SK-N-SH treated with all-trans-retinoic acid at 6 μM for 48 hours (cell line): ENCODE results near the gene BCL2L13.

Experiments
- CSDC2 ChIP-seq: fragments of 250-450 bp; sonication (Bioruptor Pico); IDR thresholded peaks from 2 replicates; pipeline ENCODE4 v1.5.0; 2020; ENCODE audit warnings: mild to moderate bottlenecking, moderate library complexity
- ISL1 ChIP-seq: fragments of 250-450 bp; sonication (Bioruptor Pico); IDR thresholded peaks from 2 replicates; pipeline ENCODE4 v2.1.2; 2022; ENCODE audit warnings: mild to moderate bottlenecking, moderate library complexity
- ZC3H10 ChIP-seq: fragments of 250-450 bp; sonication (Bioruptor Pico); IDR thresholded peaks from 2 replicates; pipeline ENCODE4 v1.5.1; 2021; ENCODE audit warnings: mild to moderate bottlenecking, moderate library complexity
- ZFP3 ChIP-seq: fragments of 250-450 bp; sonication (Bioruptor Pico); IDR thresholded peaks from 2 replicates; pipeline ENCODE4 v1.5.0; 2020; ENCODE audit warnings: mild to moderate bottlenecking, moderate library complexity
- TF ChIP-seq, protein P1 (sequence below): fragments of 250-450 bp; sonication (Bioruptor Pico); IDR thresholded peaks from 2 replicates; pipeline ENCODE4 v1.8.0; 2020; ENCODE audit warnings: mild to moderate bottlenecking, moderate library complexity, borderline replicate concordance

GRCh38 chr22:17603668-17604067 is 34.9 kb upstream of the BCL2L13 start:
- TF ChIP-seq ZC3H10 (no peak), CSDC2 (no peak), ZFP3 (CRISPR knock-in tag) (no peak), ISL1 (CRISPR knock-in tag) (no peak)
- TF ChIP-seq, protein P1, sequence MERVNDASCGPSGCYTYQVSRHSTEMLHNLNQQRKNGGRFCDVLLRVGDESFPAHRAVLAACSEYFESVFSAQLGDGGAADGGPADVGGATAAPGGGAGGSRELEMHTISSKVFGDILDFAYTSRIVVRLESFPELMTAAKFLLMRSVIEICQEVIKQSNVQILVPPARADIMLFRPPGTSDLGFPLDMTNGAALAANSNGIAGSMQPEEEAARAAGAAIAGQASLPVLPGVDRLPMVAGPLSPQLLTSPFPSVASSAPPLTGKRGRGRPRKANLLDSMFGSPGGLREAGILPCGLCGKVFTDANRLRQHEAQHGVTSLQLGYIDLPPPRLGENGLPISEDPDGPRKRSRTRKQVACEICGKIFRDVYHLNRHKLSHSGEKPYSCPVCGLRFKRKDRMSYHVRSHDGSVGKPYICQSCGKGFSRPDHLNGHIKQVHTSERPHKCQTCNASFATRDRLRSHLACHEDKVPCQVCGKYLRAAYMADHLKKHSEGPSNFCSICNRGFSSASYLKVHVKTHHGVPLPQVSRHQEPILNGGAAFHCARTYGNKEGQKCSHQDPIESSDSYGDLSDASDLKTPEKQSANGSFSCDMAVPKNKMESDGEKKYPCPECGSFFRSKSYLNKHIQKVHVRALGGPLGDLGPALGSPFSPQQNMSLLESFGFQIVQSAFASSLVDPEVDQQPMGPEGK = no peak
